ENCODE measurements around the gene PIP5K1B.

DNA sequence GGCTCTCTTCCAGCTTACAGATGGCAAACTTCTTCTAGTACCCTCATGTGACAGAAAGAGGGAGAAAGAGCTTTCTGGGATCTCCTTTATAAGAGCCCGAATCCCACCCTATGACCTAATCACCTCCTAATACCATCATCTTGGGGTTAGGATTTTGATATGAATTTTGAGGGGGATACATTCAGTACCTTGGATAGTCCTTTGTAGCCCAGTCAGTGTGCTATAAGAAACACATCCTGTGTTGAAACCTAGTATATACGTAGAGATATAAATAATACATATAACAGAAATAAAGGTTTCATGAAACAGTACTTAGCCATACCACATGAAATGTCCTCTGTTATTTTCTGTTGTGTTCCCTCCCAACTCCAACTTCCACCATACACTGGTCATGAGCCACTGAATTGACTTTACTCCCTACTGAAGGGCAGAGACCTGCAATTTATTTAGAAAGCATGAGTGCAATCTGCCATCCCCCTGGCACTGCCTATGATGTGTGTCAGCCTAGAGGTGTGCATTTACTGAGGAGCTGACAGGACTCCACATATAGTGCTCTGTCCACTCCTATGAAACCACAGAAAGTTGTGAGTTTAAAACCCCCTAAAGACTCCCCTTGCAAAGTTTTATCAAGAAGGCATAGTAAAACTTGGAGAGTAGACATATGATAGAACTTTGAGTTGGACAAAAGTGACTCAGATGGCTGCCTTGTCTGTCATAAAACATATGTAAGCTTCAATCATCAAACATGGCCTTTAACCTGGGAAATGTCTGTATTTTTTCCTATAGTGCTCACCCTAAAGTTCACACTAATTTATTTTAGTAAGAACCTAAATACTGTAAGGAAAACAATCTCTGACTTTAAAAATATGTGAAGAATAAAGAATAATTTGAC lies 12.8 kb downstream of the PIP5K1B start:
- TF ChIP-seq, protein P1, sequence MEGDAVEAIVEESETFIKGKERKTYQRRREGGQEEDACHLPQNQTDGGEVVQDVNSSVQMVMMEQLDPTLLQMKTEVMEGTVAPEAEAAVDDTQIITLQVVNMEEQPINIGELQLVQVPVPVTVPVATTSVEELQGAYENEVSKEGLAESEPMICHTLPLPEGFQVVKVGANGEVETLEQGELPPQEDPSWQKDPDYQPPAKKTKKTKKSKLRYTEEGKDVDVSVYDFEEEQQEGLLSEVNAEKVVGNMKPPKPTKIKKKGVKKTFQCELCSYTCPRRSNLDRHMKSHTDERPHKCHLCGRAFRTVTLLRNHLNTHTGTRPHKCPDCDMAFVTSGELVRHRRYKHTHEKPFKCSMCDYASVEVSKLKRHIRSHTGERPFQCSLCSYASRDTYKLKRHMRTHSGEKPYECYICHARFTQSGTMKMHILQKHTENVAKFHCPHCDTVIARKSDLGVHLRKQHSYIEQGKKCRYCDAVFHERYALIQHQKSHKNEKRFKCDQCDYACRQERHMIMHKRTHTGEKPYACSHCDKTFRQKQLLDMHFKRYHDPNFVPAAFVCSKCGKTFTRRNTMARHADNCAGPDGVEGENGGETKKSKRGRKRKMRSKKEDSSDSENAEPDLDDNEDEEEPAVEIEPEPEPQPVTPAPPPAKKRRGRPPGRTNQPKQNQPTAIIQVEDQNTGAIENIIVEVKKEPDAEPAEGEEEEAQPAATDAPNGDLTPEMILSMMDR (conservative IDR thresholded peaks at IDR 0.05), result no peak
- no peak for TF ChIP-seq ZFX (IDR thresholded peaks at IDR 0.05)

Measured in C4-2B (cell line).